Upper lobe of left lung (tissue), 6 donors: Measurements from ENCODE around the gene PNMA6A. TPM values are rescaled to one million over a fixed set of nuclear protein-coding genes. Genes with fewer than 3 reads are reported as not detected.
"Not testable (repeated sequence)": the region's sequence is repeated elsewhere in the genome, so short reads cannot be mapped to it uniquely, and the experiment has no call there.

Experiments used
- ATAC-seq, 2 donors: fragments of 200-7000 bp; cut with Tn5 transposase; one replicate each; pipeline ENCODE4 v1.9.1; 2022; ENCODE audit warnings: mild to moderate bottlenecking in 2 of 2, moderate library complexity in 2 of 2; ENCODE audit not compliant: low FRiP score in 2 of 2
- DNase-seq, 2 donors: peaks; one replicate each; pipeline ENCODE4 v3.0.0-alpha.2; 2019 to 2020
- H3K27ac ChIP-seq, 4 donors: fragments of 200-600 bp; sonication (generic); one replicate each; pipeline ENCODE4 v1.5.1; 2016 to 2019
- H3K27me3 ChIP-seq, 4 donors: fragments of 200-600 bp; sonication (generic); one replicate each; pipeline ENCODE4 v1.5.1; 2017 to 2019
- H3K36me3 ChIP-seq, 4 donors: fragments of 200-600 bp; sonication (generic); one replicate each; pipeline ENCODE4 v1.5.1; 2016 to 2019
- H3K4me1 ChIP-seq, 4 donors: fragments of 200-600 bp; sonication (generic); one replicate each; pipeline ENCODE4 v1.5.1; 2018 to 2019
- H3K4me3 ChIP-seq, 4 donors: fragments of 200-600 bp; sonication (generic); one replicate each; pipeline ENCODE4 v1.5.1; 2017 to 2019; ENCODE audit warnings: mild to moderate bottlenecking in 2 of 4, moderate library complexity in 1 of 4
- H3K9me3 ChIP-seq, 4 donors: fragments of 200-600 bp; sonication (generic); one replicate each; pipeline ENCODE4 v1.5.1; 2018 to 2019
- CTCF ChIP-seq, 6 experiments: fragments of 450-650 bp in 4 of 6; fragments of 200-600 bp in 2 of 6; sonication (generic) in 2 of 6; IDR thresholded peaks; one replicate each; pipeline ENCODE4 v1.5.1; 2016 to 2019; ENCODE audit warnings: antibody characterized with exemption in 6 of 6
- EP300 ChIP-seq, 4 donors: sonication (generic); formaldehyde crosslinking; IDR thresholded peaks; one replicate each; pipeline ENCODE4 v1.5.1; 2017; ENCODE audit warnings: antibody characterized with exemption in 4 of 4, control low read depth in 2 of 4
- POLR2A ChIP-seq, 4 donors: fragments of 450-650 bp; IDR thresholded peaks; one replicate each; pipeline ENCODE4 v1.5.1; 2016 to 2017; ENCODE audit warnings: antibody characterized with exemption in 4 of 4, mild to moderate bottlenecking in 2 of 4
- POLR2AphosphoS5 ChIP-seq, 2 donors: sonication (generic); formaldehyde crosslinking; IDR thresholded peaks; one replicate each; pipeline ENCODE4 v1.5.1; 2017; ENCODE audit warnings: antibody characterized with exemption in 2 of 2
- WGBS, 2 donors: methylation state at CpG; one replicate each; pipeline ENCODE4 v1.1.5; 2017 to 2018; 5-methylcytosine and 5-hydroxymethylcytosine counted together
- total RNA-seq, 6 donors: library from RNA; depleted of rRNA in 4 of 6; stranded (reverse); fragments of >200 nt in 4 of 6; gene quantifications; one replicate each; pipeline versions ENCODE4 v1.1.0 to v1.2.1, GENCODE V29; 2016 to 2021
- donor health status: DM: no; HTN: no; CAD: no; lungs with moderate emphysema.
- donor health status: DM: no; HTN: yes; CAD: no; lungs with severe emphysema.

The PNMA6A gene
- total RNA-seq, 6 donors from 2014 or later = 0.86 to 2.7 (median 2.2) TPM; not detected in 1

- no peaks in the 10 kb centered on the region for H3K36me3 ChIP-seq
- DNase-seq (no peak), ATAC-seq (no peak)
- H3K27ac ChIP-seq = no peak overlapping the region
- H3K4me3 ChIP-seq = no peak overlapping the region
- peaks cover 0 to 7% (median 0%) of the 10 kb centered on the region in 4 donors for H3K27me3 ChIP-seq
- no peaks in the 10 kb centered on the region for H3K4me1 ChIP-seq
- TF ChIP-seq CTCF (IDR thresholded peaks at IDR 0.05) = no peak
- 66 to 100% methylated on average over 2 of the region's 2 CpGs for WGBS, 2 donors
- no peaks in the 10 kb centered on the region for H3K9me3 ChIP-seq
These were observed 8.2 kb upstream of the PNMA6A start for GRCh38 chrX:153064061-153064460.

GRCh38 chrX:153065389-153065788, 6.9 kb upstream of the PNMA6A start:
- H3K36me3 ChIP-seq = no peaks in the 10 kb centered on the region
- H3K27me3 ChIP-seq = no peaks in the 10 kb centered on the region
- H3K9me3 ChIP-seq = no peaks in the 10 kb centered on the region
- H3K4me1 ChIP-seq = no peaks in the 10 kb centered on the region
- 74% methylated on average over 6 of the region's 6 CpGs; no CpG with 5 or more reads in 1 of the 2 donors for WGBS, 2 donors
- DNase-seq (no peak), ATAC-seq (no peak)
- no peak overlapping the region for H3K27ac ChIP-seq
- H3K4me3 ChIP-seq = no peak overlapping the region
- no peak for TF ChIP-seq POLR2AphosphoS5 (IDR thresholded peaks at IDR 0.05)
- no peak for TF ChIP-seq EP300 (IDR thresholded peaks at IDR 0.05)
- TF ChIP-seq POLR2A (IDR thresholded peaks at IDR 0.05) = no peak
- TF ChIP-seq CTCF (IDR thresholded peaks at IDR 0.05) = no peak

- WGBS, 2 donors = 70% methylated on average over 7 of the region's 12 CpGs; no CpG with 5 or more reads in 1 of the 2 donors
- not testable (repeated sequence) for DNase-seq, H3K27ac ChIP-seq, ATAC-seq, H3K4me1 ChIP-seq, H3K9me3 ChIP-seq, H3K36me3 ChIP-seq, H3K4me3 ChIP-seq, H3K27me3 ChIP-seq
These were observed 5.9 kb upstream of the PNMA6A start for GRCh38 chrX:153066402-153066801.

GRCh38 chrX:153073331-153073730, 1.1 kb downstream of the PNMA6A start:
- not testable (repeated sequence) for H3K9me3 ChIP-seq, H3K27ac ChIP-seq, H3K36me3 ChIP-seq, H3K4me1 ChIP-seq, H3K27me3 ChIP-seq, DNase-seq, H3K4me3 ChIP-seq, ATAC-seq
- WGBS, 2 donors = no CpG with 5 or more reads among the region's 29 CpGs

GRCh38 chrX:153074262-153074899, 2.1 kb downstream of the PNMA6A start:
- H3K4me1 ChIP-seq = no peaks in the 10 kb centered on the region
- TF ChIP-seq CTCF (IDR thresholded peaks at IDR 0.05) = no peak
- no peak for DNase-seq
- H3K27ac ChIP-seq = no peak overlapping the region
- H3K4me3 ChIP-seq = no peak overlapping the region
- WGBS, 2 donors = 87 to 93% methylated on average over 5 to 19 of the region's 24 CpGs
- H3K36me3 ChIP-seq = no peaks in the 10 kb centered on the region
- no peak for ATAC-seq
- no peaks in the 10 kb centered on the region for H3K27me3 ChIP-seq
- no peaks in the 10 kb centered on the region for H3K9me3 ChIP-seq

- Histone ChIP-seq H3K9me3 (no peaks in the 10 kb centered on the region), H3K27ac (no peak overlapping the region), H3K4me3 (no peak overlapping the region), H3K27me3 (no peaks in the 10 kb centered on the region), H3K36me3 (no peaks in the 10 kb centered on the region), H3K4me1 (no peaks in the 10 kb centered on the region)
- no peak for DNase-seq
- WGBS, 2 donors = 84 to 93% methylated on average over 8 to 11 of the region's 11 CpGs
- TF ChIP-seq EP300 (IDR thresholded peaks at IDR 0.05) = no peak
- no peak for TF ChIP-seq POLR2AphosphoS5 (IDR thresholded peaks at IDR 0.05)
- no peak for TF ChIP-seq CTCF (IDR thresholded peaks at IDR 0.05)
- no peak for TF ChIP-seq POLR2A (IDR thresholded peaks at IDR 0.05)
- no peak for ATAC-seq
These were observed 2.7 kb downstream of the PNMA6A start for GRCh38 chrX:153074935-153075334.
